Endothelial cell of umbilical vein (primary cell): ENCODE results near the gene PABPC4L. TPM values are rescaled to one million over a fixed set of nuclear protein-coding genes. Genes with fewer than 3 reads are reported as not detected.

ENCODE experiments used
- BruUV-seq: library from RNA; stranded (reverse); fragments of 400-500 nt; replicated peaks from 2 replicates; lab custom pipeline; 2021; lab: Mats Ljungman, UMichigan
- CTCF ChIA-PET: fragments of 300-600, 350-600 bp; sonication (Branson Sonifier 250); formaldehyde crosslinking; loops from one replicate; lab custom pipeline; 2021; ENCODE audit warnings: antibody characterized with exemption, inconsistent platforms; lab: Charles Lee
- POLR2A ChIA-PET: fragments of 300-600, 350-600 bp; sonication (Branson Sonifier 250); formaldehyde crosslinking; loops from one replicate; lab custom pipeline; 2021; ENCODE audit warnings: antibody characterized with exemption, inconsistent platforms; lab: Charles Lee
- DNase-seq: peaks from one replicate; pipeline ENCODE4 v3.0.0-alpha.2; 2011; ENCODE audit warnings: low read depth, low spot score
- FAIRE-seq: peaks from 2 replicates; lab custom pipeline; 2011; peaks lifted over from hg19 to GRCh38; lab: Jason Lieb, UNC
- H2AFZ ChIP-seq: 2 replicates; pipeline ENCODE4 v1.6.0; 2012; ENCODE audit warnings: low read depth, low read length, control low read depth, inconsistent platforms
- H3K27ac ChIP-seq: 2 replicates; pipeline ENCODE4 v1.5.1; 2011; ENCODE audit warnings: low read depth, mild to moderate bottlenecking, control low read depth, low read length, moderate library complexity; ENCODE audit not compliant: insufficient read depth
- H3K27me3 ChIP-seq, 2 experiments: 2 replicates each; pipeline versions ENCODE4 v1.6.0 to v1.6.1; 2011; ENCODE audit warnings: low read length in 2 of 2, mixed read lengths in 1 of 2; ENCODE audit not compliant: control insufficient read depth in 2 of 2, insufficient read depth in 2 of 2
- H3K36me3 ChIP-seq, 2 experiments: 2 replicates in 1 of 2; 3 replicates in 1 of 2; pipeline ENCODE4 v1.5.1; 2011; ENCODE audit warnings: low read length in 2 of 2, mild to moderate bottlenecking in 1 of 2, moderate library complexity in 1 of 2; ENCODE audit not compliant: control insufficient read depth in 2 of 2, insufficient read depth in 2 of 2; ENCODE audit errors: extremely low read depth in 1 of 2
- H3K4me1 ChIP-seq: 3 replicates; pipeline ENCODE4 v1.5.1; 2011; ENCODE audit warnings: mild to moderate bottlenecking, low read length; ENCODE audit not compliant: control insufficient read depth, insufficient read depth; ENCODE audit errors: extremely low read depth
- H3K4me2 ChIP-seq: 2 replicates; pipeline ENCODE4 v1.6.1; 2011; ENCODE audit warnings: low read length, control low read depth, mixed read lengths; ENCODE audit not compliant: insufficient read depth
- H3K4me3 ChIP-seq, 3 experiments: fragments of 200-600 bp in 1 of 3; sonication (generic), shearing (Covaris generic) in 1 of 3; replicated peaks in 1 of 3; 2 replicates each; pipeline ENCODE4 v1.5.1; 2011 to 2016; ENCODE audit warnings: control low read depth in 3 of 3, low read length in 3 of 3, mild to moderate bottlenecking in 2 of 3, inconsistent platforms in 1 of 3, low read depth in 1 of 3, moderate library complexity in 1 of 3; ENCODE audit not compliant: insufficient read depth in 1 of 3
- H3K79me2 ChIP-seq: 2 replicates; pipeline ENCODE4 v1.6.0; 2012; ENCODE audit warnings: low read length, inconsistent platforms; ENCODE audit not compliant: control insufficient read depth, insufficient read depth
- H3K9ac ChIP-seq: replicated peaks from 2 replicates; pipeline ENCODE3; 2011; ENCODE audit warnings: low read length, control low read depth; ENCODE audit not compliant: insufficient read depth; ENCODE audit errors: extremely low read depth
- H3K9me1 ChIP-seq: replicated peaks from 3 replicates; pipeline ENCODE4 v1.6.0; 2011; ENCODE audit warnings: mild to moderate bottlenecking, low read length; ENCODE audit not compliant: control insufficient read depth, insufficient read depth; ENCODE audit errors: extremely low read depth
- H3K9me3 ChIP-seq: replicated peaks from 2 replicates; pipeline ENCODE4 v1.5.1; 2012; ENCODE audit warnings: low read length, inconsistent platforms; ENCODE audit not compliant: control insufficient read depth, insufficient read depth
- H4K20me1 ChIP-seq: replicated peaks from 2 replicates; pipeline ENCODE3; 2011; ENCODE audit warnings: mild to moderate bottlenecking, low read length; ENCODE audit not compliant: control insufficient read depth, insufficient read depth; ENCODE audit errors: extremely low read depth
- FOS ChIP-seq: IDR thresholded peaks from 2 replicates; pipeline ENCODE4 v1.6.1; 2011; ENCODE audit warnings: mild to moderate bottlenecking, low read length, moderate library complexity, borderline replicate concordance; ENCODE audit not compliant: insufficient read depth
- MYC ChIP-seq: IDR thresholded peaks from one replicate; pipeline ENCODE4 v1.6.1; 2011; ENCODE audit warnings: mild to moderate bottlenecking, low read depth, low read length
- POLR2A ChIP-seq: IDR thresholded peaks from 2 replicates; pipeline ENCODE4 v1.6.1; 2012; ENCODE audit warnings: low read depth, mild to moderate bottlenecking, control low read depth, low read length
- POLR2AphosphoS5 ChIP-seq: IDR thresholded peaks from 2 replicates; pipeline ENCODE4 v1.6.1; 2012; ENCODE audit warnings: low read depth, mild to moderate bottlenecking, control low read depth, low read length, moderate library complexity; ENCODE audit not compliant: insufficient read depth
- dilution Hi-C: fragments of 300-500 bp; cut with MboI; formaldehyde crosslinking; loops from one replicate; pipeline ENCODE4 v1.15.0; 2019; ENCODE audit warnings: low sequenced_read_pairs; ENCODE audit not compliant: extremely low pct_ligation_motif_present
- intact Hi-C: fragments of 100-400 bp; cut with micrococcal nuclease; formaldehyde crosslinking; loops from one replicate; pipeline ENCODE4 v1.10.0; 2022
- polyA plus RNA-seq, 4 experiments: library from polyadenylated mRNA; depleted of rRNA in 3 of 4; stranded (reverse) in 3 of 4; unstranded in 1 of 4; fragments of >200 nt; gene quantifications; 2 replicates each; pipeline versions ENCODE4 v1.2.1 to v1.2.3, GENCODE V29; 2011 to 2012; ENCODE audit warnings: missing spikeins in 1 of 4
- total RNA-seq: library from RNA; stranded (reverse); gene quantifications from 2 replicates; pipeline ENCODE4 v1.2.3, GENCODE V29; 2021

PABPC4L gene
- total and polyA plus RNA-seq, 2 donors (not counting 3 experiments of a cell fraction or from before 2014, with no cell fraction given), result 0.51 to 1.3 TPM

GRCh38 chr4:134189949-134190348, 11.6 kb downstream of the PABPC4L start:
- Histone ChIP-seq H3K4me1 (no peaks in the 10 kb centered on the region), H3K79me2 (no peaks in the 10 kb centered on the region), H4K20me1 (no peaks in the 10 kb centered on the region), H3K36me3 (no peaks in the 10 kb centered on the region), H3K9me3 (no peaks in the 10 kb centered on the region), H3K4me2 (no peak overlapping the region), H3K9me1 (no peaks in the 10 kb centered on the region), H3K9ac (no peak overlapping the region), H3K27ac (no peak overlapping the region), H3K4me3 (no peak overlapping the region), H3K27me3 (no peaks in the 10 kb centered on the region), H2AFZ (no peak overlapping the region)
- no peak for TF ChIP-seq POLR2A
- DNase-seq (no peak), FAIRE-seq (no peak)
- intact Hi-C loops (no loop called here), dilution Hi-C loops (no loop called here)
- ChIA-PET CTCF (no interaction called here), POLR2A (no interaction called here)
- BruUV-seq, result no TSS peak

DNA sequence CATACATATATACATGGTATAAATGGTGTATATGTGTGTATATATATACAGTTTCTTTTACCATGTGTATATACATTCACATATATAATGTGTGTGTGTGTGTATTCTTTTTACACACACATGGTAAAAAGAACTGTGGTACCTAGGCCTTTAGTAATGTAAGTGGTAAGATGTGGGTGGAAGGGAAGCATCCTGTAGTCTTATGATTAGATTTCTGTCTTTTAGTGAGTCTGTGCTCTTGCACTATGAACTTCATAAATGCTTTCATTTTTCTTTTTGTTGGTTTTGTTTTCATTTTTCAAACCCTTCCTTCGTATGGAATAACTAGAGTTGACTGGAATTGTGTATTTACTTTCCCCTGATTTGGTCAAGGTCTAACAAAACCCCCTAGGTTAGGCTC, 12.1 kb downstream of the PABPC4L start:
- TF ChIP-seq MYC (no peak), FOS (no peak), POLR2AphosphoS5 (no peak)
- no peak overlapping the region for H3K4me3 ChIP-seq
- H3K9me1 ChIP-seq, result no peaks in the 10 kb centered on the region
- H3K27ac ChIP-seq, result no peak overlapping the region
- no peak overlapping the region for H3K4me2 ChIP-seq
- no peak overlapping the region for H3K9ac ChIP-seq
- dilution Hi-C loops (no loop called here), intact Hi-C loops (no loop called here)
- H2AFZ ChIP-seq, result no peak overlapping the region
- ChIA-PET CTCF (no interaction called here), POLR2A (no interaction called here)
- FAIRE-seq (no peak), DNase-seq (no peak)
- H3K27me3 ChIP-seq, result no peaks in the 10 kb centered on the region
- H3K36me3 ChIP-seq, result no peaks in the 10 kb centered on the region
- no peaks in the 10 kb centered on the region for H3K9me3 ChIP-seq
- no peaks in the 10 kb centered on the region for H3K79me2 ChIP-seq
- no peaks in the 10 kb centered on the region for H4K20me1 ChIP-seq
- no peaks in the 10 kb centered on the region for H3K4me1 ChIP-seq
- no TSS peak for BruUV-seq
